GM23338 (cell line): ENCODE measurements around the gene BMP10. TPM values are rescaled to one million over a fixed set of nuclear protein-coding genes. Genes with fewer than 3 reads are reported as not detected.

ENCODE experiments used
- ATAC-seq: fragments of 200-7000 bp; cut with Tn5 transposase; 3 replicates; pipeline ENCODE4 v1.9.1; 2020
- DNase-seq: peaks from one replicate; pipeline ENCODE4 v3.0.0-alpha.2; 2015; ENCODE audit warnings: low spot score
- H2AFZ ChIP-seq: fragments of 200-600 bp; sonication (generic); 2 replicates; pipeline ENCODE4 v1.8.0; 2016; ENCODE audit warnings: antibody characterized with exemption, mild to moderate bottlenecking, moderate library complexity
- H3F3A ChIP-seq: fragments of 200-600 bp; sonication (generic); replicated peaks from 2 replicates; pipeline ENCODE4 v1.8.0; 2017; ENCODE audit warnings: antibody characterized with exemption, mixed run types, low read depth
- H3K27ac ChIP-seq: fragments of 200-600 bp; sonication (generic); 2 replicates; pipeline ENCODE4 v1.6.1; 2016; ENCODE audit warnings: low read depth
- H3K27me3 ChIP-seq: fragments of 200-600 bp; sonication (generic); 2 replicates; pipeline ENCODE4 v1.8.0; 2016; ENCODE audit warnings: mild to moderate bottlenecking, mixed run types, moderate library complexity; ENCODE audit not compliant: insufficient read depth
- H3K36me3 ChIP-seq: fragments of 200-600 bp; sonication (generic); 2 replicates; pipeline ENCODE4 v1.8.0; 2016; ENCODE audit warnings: mild to moderate bottlenecking; ENCODE audit not compliant: insufficient read depth
- H3K4me1 ChIP-seq: fragments of 200-600 bp; sonication (generic); 2 replicates; pipeline ENCODE4 v1.8.0; 2016; ENCODE audit warnings: mild to moderate bottlenecking, moderate library complexity; ENCODE audit not compliant: insufficient read depth
- H3K4me2 ChIP-seq: fragments of 200-600 bp; sonication (generic); 2 replicates; pipeline ENCODE4 v1.7.1; 2017; ENCODE audit warnings: mixed run types
- H3K4me3 ChIP-seq: fragments of 200-600 bp; sonication (generic); 2 replicates; pipeline ENCODE4 v1.6.1; 2016; ENCODE audit warnings: mixed run types
- H3K79me2 ChIP-seq: fragments of 200-600 bp; sonication (generic); replicated peaks from 2 replicates; pipeline ENCODE4 v1.8.0; 2017; ENCODE audit warnings: mild to moderate bottlenecking; ENCODE audit not compliant: insufficient read depth
- H3K9me2 ChIP-seq: fragments of 200-600 bp; sonication (generic); 2 replicates; pipeline ENCODE4 v1.8.0; 2017; ENCODE audit not compliant: insufficient read depth
- H4K20me1 ChIP-seq: fragments of 200-600 bp; sonication (generic); replicated peaks from 2 replicates; pipeline ENCODE4 v1.8.0; 2017; ENCODE audit warnings: mild to moderate bottlenecking; ENCODE audit not compliant: insufficient read depth
- H3K27ac Mint-ChIP-seq: 2 replicates; pipeline ENCODE4 v1.8.0; 2020; ENCODE audit warnings: inconsistent platforms, mild to moderate bottlenecking, moderate library complexity, mixed read lengths
- H3K27me3 Mint-ChIP-seq: 3 replicates; pipeline ENCODE4 v1.8.0; 2022; ENCODE audit warnings: low read depth, mild to moderate bottlenecking, moderate library complexity, mixed read lengths, inconsistent platforms; ENCODE audit not compliant: insufficient read depth, poor library complexity
- H3K36me3 Mint-ChIP-seq: 3 replicates; pipeline ENCODE4 v1.8.0; 2021; ENCODE audit warnings: low read depth, mild to moderate bottlenecking, inconsistent platforms, moderate library complexity, mixed read lengths
- H3K4me1 Mint-ChIP-seq: 3 replicates; pipeline ENCODE4 v1.8.0; 2020; ENCODE audit warnings: mild to moderate bottlenecking, inconsistent platforms, mixed read lengths
- H3K4me3 Mint-ChIP-seq: 3 replicates; pipeline ENCODE4 v1.8.0; 2021; ENCODE audit warnings: moderate library complexity, mild to moderate bottlenecking, inconsistent platforms, mixed read lengths
- H3K9me3 Mint-ChIP-seq: 3 replicates; pipeline ENCODE4 v1.8.0; 2020; ENCODE audit warnings: moderate library complexity, mild to moderate bottlenecking, inconsistent platforms, mixed read lengths
- CREB1 ChIP-seq: fragments of 250-450 bp; sonication (Bioruptor Pico); IDR thresholded peaks from 2 replicates; pipeline ENCODE4 v1.5.0; 2020; ENCODE audit warnings: low read depth, mild to moderate bottlenecking, moderate library complexity
- ETS1 ChIP-seq: IDR thresholded peaks from 2 replicates; pipeline ENCODE4 v1.6.1; 2016; ENCODE audit warnings: antibody characterized with exemption
- EZH2 ChIP-seq: fragments of 200-600 bp; sonication (generic); IDR thresholded peaks from one replicate; pipeline ENCODE4 v1.8.0; 2017; ENCODE audit warnings: antibody characterized with exemption, mild to moderate bottlenecking, low read depth; ENCODE audit not compliant: unreplicated experiment
- EZH2phosphoT487 ChIP-seq: fragments of 200-600 bp; sonication (generic); IDR thresholded peaks from one replicate; pipeline ENCODE4 v1.8.1; 2018; ENCODE audit warnings: antibody characterized with exemption; ENCODE audit not compliant: unreplicated experiment
- JUNB ChIP-seq: IDR thresholded peaks from one replicate; pipeline ENCODE4 v1.6.1; 2016; ENCODE audit warnings: antibody characterized with exemption; ENCODE audit not compliant: unreplicated experiment
- NANOG ChIP-seq: IDR thresholded peaks from 2 replicates; pipeline ENCODE4 v1.6.1; 2016; ENCODE audit warnings: antibody characterized with exemption, borderline replicate concordance
- POLR2AphosphoS5 ChIP-seq: IDR thresholded peaks from 2 replicates; pipeline ENCODE4 v1.6.1; 2016; ENCODE audit warnings: antibody characterized with exemption, low read depth
- REST ChIP-seq: IDR thresholded peaks from one replicate; pipeline ENCODE4 v1.6.1; 2018; ENCODE audit warnings: antibody characterized with exemption; ENCODE audit not compliant: unreplicated experiment
- STAT1 ChIP-seq: IDR thresholded peaks from one replicate; pipeline ENCODE4 v1.6.1; 2016; ENCODE audit warnings: antibody characterized with exemption; ENCODE audit not compliant: unreplicated experiment
- ZNF114 ChIP-seq: fragments of 250-450 bp; sonication (Bioruptor Pico); IDR thresholded peaks from 2 replicates; pipeline ENCODE4 v1.5.0; 2020; ENCODE audit warnings: mild to moderate bottlenecking, moderate library complexity
- ZNF331 ChIP-seq: fragments of 250-450 bp; sonication (Bioruptor Pico); IDR thresholded peaks from 2 replicates; pipeline ENCODE4 v1.5.0; 2020; ENCODE audit warnings: low read depth, mild to moderate bottlenecking, moderate library complexity
- ZNF462 ChIP-seq: fragments of 250-450 bp; sonication (Bioruptor Pico); IDR thresholded peaks from 2 replicates; pipeline ENCODE4 v1.5.0; 2020; ENCODE audit warnings: mild to moderate bottlenecking, moderate library complexity
- polyA plus RNA-seq: library from polyadenylated mRNA; unstranded; fragments of >200 nt; fragmentation: Nextera tagmentation; extraction: Ambion mirVana; gene quantifications from 2 replicates; pipeline ENCODE4 v1.2.1, GENCODE V29; 2016
- total RNA-seq: library from RNA; depleted of rRNA; stranded (reverse); fragments of >200 nt; shearing (Covaris generic); gene quantifications from 2 replicates; pipeline ENCODE4 v1.2.3, GENCODE V29; 2014

BMP10 gene
- total and polyA plus RNA-seq, 2 experiments from 2014 or later, result not detected

- ATAC-seq (no peak), DNase-seq (no peak)
- no peak overlapping the region for H2AFZ ChIP-seq
- H3K36me3 Mint-ChIP-seq, result no peaks in the 10 kb centered on the region
- H3K9me3 Mint-ChIP-seq, result no peaks in the 10 kb centered on the region
- H3K4me3 Mint-ChIP-seq, result no peak overlapping the region
- peaks cover 5% of the 10 kb centered on the region; the same call in 1 of the 2 replicates for H3K9me2 ChIP-seq
- no peak for TF ChIP-seq REST
- TF ChIP-seq JUNB, result no peak
- no peak for TF ChIP-seq ZNF114
- no peak for TF ChIP-seq CREB1 (CRISPR knock-in tag)
- no peak for TF ChIP-seq ETS1
- TF ChIP-seq NANOG, result no peak
- no peak for TF ChIP-seq STAT1
- no peak for TF ChIP-seq EZH2
- TF ChIP-seq POLR2AphosphoS5, result no peak
- no peak for TF ChIP-seq EZH2phosphoT487
- no peak for TF ChIP-seq ZNF462 (CRISPR knock-in tag)
- no peak for TF ChIP-seq ZNF331
- H3K79me2 ChIP-seq, result no peaks in the 10 kb centered on the region
- peaks cover 4% of the 10 kb centered on the region; the same call in 2 of the 3 replicates for H3K4me1 Mint-ChIP-seq
- H3K4me2 ChIP-seq, result no peak overlapping the region
- no peak overlapping the region for H3K27ac ChIP-seq
- no peaks in the 10 kb centered on the region for H3K27me3 Mint-ChIP-seq
- H3K4me3 ChIP-seq, result no peak overlapping the region
- no peaks in the 10 kb centered on the region for H3F3A ChIP-seq
- no peaks in the 10 kb centered on the region; the same call in 1 of the 2 replicates for H3K4me1 ChIP-seq
- no peak overlapping the region for H3K27ac Mint-ChIP-seq
- no peaks in the 10 kb centered on the region for H3K36me3 ChIP-seq
- H3K27me3 ChIP-seq, result no peaks in the 10 kb centered on the region
- no peaks in the 10 kb centered on the region for H4K20me1 ChIP-seq
Observed at GRCh38 chr2:68918497-68918896, 47.3 kb upstream of the BMP10 start.
